ENCODE results near the gene SLC38A10.

DNA sequence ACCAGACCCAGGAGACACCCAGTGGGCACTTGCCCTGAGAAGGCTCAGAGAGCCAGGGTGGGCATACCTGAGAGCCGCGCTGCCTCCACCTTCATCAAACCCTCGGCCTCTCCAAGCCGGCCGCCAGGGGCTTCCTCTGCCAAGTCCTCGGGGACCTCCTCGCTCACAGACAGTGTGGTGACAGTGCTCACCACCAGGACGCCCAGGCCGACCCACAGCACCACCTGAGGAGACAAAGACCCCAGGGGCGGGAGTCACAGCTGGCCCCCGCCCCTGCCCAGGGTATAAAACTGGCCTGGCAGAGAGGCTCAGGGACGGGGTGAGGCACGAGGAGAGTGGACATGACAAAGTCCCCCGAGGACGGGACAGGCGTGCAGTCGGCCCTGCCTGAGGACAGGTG is 34.9 kb downstream of the SLC38A10 start:
- no peak for TF ChIP-seq EZH2 (IDR thresholded peaks at IDR 0.05)
- no peak for TF ChIP-seq POLR2AphosphoS5 (IDR thresholded peaks at IDR 0.05; ENCODE audit: low read depth, low read length)
- no peak for TF ChIP-seq CBX3 (IDR thresholded peaks at IDR 0.05; ENCODE audit: low read depth)
- no peak for TF ChIP-seq POLR2A (IDR thresholded peaks at IDR 0.05; ENCODE audit: borderline replicate concordance, extremely low read depth, insufficient read depth, insufficient read length)
- TF ChIP-seq, protein P1, sequence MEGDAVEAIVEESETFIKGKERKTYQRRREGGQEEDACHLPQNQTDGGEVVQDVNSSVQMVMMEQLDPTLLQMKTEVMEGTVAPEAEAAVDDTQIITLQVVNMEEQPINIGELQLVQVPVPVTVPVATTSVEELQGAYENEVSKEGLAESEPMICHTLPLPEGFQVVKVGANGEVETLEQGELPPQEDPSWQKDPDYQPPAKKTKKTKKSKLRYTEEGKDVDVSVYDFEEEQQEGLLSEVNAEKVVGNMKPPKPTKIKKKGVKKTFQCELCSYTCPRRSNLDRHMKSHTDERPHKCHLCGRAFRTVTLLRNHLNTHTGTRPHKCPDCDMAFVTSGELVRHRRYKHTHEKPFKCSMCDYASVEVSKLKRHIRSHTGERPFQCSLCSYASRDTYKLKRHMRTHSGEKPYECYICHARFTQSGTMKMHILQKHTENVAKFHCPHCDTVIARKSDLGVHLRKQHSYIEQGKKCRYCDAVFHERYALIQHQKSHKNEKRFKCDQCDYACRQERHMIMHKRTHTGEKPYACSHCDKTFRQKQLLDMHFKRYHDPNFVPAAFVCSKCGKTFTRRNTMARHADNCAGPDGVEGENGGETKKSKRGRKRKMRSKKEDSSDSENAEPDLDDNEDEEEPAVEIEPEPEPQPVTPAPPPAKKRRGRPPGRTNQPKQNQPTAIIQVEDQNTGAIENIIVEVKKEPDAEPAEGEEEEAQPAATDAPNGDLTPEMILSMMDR (IDR thresholded peaks at IDR 0.05 in 2 of 3, conservative IDR thresholded peaks at IDR 0.05 in 1 of 3; ENCODE audit: borderline replicate concordance in 1 of 3, insufficient read depth in 1 of 3, low read depth in 2 of 3, low read length in 2 of 3) = no peak
- TF ChIP-seq SP1 (IDR thresholded peaks at IDR 0.05; ENCODE audit: low read depth) = no peak
- TF ChIP-seq FOSL1 (IDR thresholded peaks at IDR 0.05; ENCODE audit: low read depth) = no peak
- no peak for TF ChIP-seq EZH2phosphoT487 (IDR thresholded peaks at IDR 0.05; ENCODE audit: borderline replicate concordance)
- TF ChIP-seq, protein P2, sequence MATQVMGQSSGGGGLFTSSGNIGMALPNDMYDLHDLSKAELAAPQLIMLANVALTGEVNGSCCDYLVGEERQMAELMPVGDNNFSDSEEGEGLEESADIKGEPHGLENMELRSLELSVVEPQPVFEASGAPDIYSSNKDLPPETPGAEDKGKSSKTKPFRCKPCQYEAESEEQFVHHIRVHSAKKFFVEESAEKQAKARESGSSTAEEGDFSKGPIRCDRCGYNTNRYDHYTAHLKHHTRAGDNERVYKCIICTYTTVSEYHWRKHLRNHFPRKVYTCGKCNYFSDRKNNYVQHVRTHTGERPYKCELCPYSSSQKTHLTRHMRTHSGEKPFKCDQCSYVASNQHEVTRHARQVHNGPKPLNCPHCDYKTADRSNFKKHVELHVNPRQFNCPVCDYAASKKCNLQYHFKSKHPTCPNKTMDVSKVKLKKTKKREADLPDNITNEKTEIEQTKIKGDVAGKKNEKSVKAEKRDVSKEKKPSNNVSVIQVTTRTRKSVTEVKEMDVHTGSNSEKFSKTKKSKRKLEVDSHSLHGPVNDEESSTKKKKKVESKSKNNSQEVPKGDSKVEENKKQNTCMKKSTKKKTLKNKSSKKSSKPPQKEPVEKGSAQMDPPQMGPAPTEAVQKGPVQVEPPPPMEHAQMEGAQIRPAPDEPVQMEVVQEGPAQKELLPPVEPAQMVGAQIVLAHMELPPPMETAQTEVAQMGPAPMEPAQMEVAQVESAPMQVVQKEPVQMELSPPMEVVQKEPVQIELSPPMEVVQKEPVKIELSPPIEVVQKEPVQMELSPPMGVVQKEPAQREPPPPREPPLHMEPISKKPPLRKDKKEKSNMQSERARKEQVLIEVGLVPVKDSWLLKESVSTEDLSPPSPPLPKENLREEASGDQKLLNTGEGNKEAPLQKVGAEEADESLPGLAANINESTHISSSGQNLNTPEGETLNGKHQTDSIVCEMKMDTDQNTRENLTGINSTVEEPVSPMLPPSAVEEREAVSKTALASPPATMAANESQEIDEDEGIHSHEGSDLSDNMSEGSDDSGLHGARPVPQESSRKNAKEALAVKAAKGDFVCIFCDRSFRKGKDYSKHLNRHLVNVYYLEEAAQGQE (IDR thresholded peaks at IDR 0.05; ENCODE audit: low read depth) = no peak
- no peak for TF ChIP-seq ELF1 (IDR thresholded peaks at IDR 0.05; ENCODE audit: borderline replicate concordance, low read depth)
- TF ChIP-seq, protein P3, sequence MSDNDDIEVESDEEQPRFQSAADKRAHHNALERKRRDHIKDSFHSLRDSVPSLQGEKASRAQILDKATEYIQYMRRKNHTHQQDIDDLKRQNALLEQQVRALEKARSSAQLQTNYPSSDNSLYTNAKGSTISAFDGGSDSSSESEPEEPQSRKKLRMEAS (IDR thresholded peaks at IDR 0.05) = no peak
- no peak for TF ChIP-seq YY1 (IDR thresholded peaks at IDR 0.05; ENCODE audit: extremely low read depth, insufficient replicate concordance, low read depth, low read length)
- no peak for TF ChIP-seq JUND (IDR thresholded peaks at IDR 0.05)
- TF ChIP-seq, protein P4, sequence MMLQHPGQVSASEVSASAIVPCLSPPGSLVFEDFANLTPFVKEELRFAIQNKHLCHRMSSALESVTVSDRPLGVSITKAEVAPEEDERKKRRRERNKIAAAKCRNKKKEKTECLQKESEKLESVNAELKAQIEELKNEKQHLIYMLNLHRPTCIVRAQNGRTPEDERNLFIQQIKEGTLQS (IDR thresholded peaks at IDR 0.05) = no peak
